ENCODE measurements around the gene F5.
A peak's percentile ranks its signal among the peaks of the same experiment; 100 is the strongest.

The F5 gene

GRCh38 chr1:169475806-169476387 lies 110.4 kb downstream of the F5 start:
- no peak for DNase-seq

- no peak for DNase-seq
Measured at GRCh38 chr1:169474302-169474995, 111.8 kb downstream of the F5 start.

DNA sequence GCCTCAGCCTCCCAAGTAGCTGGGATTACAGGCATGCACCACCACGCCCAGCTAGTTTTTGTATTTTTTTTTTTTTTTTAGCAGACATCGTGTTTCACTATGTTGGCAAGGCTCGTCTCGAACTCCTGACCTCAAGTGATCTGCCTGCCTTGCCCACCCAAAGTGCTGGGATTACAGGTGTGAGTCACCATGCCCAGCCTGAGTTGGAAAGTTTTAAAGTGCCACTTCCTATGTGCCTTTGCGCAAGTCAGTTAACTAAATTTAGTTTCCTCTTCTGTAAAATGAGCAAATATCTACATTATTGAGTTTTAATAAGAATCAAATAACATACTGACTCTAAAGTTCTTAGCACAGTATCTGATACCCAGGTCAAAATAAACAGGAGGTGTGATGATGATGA lies 112.9 kb downstream of the F5 start:
- no peak for DNase-seq

- no peak for DNase-seq
Measured at GRCh38 chr1:169472738-169473137, 113.5 kb downstream of the F5 start.

DNA sequence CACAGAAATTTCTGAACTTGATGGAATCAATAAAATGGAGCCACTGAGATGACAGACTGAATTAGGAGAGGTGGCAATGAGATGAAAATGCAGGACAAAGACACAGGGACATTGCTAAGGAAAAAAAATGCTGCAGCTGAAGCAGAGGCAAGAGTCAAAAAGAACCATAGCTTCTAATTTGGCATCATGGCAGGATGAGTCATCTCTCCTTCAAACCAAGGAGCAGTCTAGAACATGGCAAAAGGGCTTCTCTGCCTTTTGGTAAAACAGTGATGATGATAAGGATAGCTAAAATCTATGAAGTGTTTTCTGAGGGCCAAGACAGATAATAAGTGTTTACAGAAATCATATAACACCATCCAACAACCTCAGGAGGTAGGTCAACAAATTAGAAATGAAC lies 117.3 kb downstream of the F5 start:
- no peak for DNase-seq

DNA sequence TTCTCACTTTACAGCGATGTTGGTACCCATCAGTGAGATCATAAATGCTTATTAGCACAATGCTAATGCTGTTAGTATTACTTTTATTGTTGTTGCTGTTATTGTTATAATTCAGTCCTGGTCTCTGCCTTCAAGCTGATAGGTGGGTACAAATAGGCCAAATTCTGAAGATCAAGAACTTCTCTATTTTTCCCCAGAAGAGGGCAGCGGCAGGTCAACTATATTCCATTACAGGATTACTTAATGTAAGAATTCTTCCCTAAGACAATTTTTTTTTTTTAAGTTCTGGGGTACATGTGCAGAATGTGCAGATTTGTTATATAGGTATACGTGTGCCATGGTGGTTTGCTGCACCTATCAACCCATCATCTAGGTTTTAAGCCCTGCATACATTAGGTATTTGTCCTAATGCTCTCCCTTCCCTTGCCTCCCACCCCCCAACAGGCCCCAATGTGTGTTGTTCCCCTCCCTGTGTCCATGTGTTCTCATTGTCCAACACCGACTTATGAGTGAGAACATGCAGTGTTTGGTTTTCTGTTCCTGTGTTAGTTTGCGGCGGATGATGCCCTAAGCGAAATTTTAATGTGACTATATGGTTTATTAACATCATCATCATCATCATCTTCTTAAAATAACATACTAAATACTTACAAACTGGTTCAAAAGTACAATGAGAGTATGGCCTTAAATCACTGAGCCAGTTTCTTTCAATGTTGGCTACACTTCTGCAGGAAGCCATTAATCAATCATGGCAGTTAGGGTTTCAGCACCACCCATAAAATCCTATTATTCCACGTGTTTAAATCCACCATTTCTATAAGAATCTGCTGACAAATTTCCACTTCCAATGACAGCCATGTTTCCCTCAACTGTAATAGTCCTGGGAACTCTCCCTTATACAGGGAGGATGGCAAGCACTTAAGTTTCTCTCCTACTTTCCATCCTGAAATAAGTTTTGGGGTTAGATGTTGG lies 119.7 kb downstream of the F5 start:
- peak; percentile 22 for DNase-seq

GRCh38 chr1:169465281-169465680 lies 121.0 kb downstream of the F5 start:
- DNase-seq: no peak
